ENCODE measurements around the gene TMBIM6.
"Not testable (repeated sequence)": the region's sequence is repeated elsewhere in the genome, so short reads cannot be mapped to it uniquely, and the experiment has no call there.

TMBIM6 gene, protein sequence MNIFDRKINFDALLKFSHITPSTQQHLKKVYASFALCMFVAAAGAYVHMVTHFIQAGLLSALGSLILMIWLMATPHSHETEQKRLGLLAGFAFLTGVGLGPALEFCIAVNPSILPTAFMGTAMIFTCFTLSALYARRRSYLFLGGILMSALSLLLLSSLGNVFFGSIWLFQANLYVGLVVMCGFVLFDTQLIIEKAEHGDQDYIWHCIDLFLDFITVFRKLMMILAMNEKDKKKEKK

DNA sequence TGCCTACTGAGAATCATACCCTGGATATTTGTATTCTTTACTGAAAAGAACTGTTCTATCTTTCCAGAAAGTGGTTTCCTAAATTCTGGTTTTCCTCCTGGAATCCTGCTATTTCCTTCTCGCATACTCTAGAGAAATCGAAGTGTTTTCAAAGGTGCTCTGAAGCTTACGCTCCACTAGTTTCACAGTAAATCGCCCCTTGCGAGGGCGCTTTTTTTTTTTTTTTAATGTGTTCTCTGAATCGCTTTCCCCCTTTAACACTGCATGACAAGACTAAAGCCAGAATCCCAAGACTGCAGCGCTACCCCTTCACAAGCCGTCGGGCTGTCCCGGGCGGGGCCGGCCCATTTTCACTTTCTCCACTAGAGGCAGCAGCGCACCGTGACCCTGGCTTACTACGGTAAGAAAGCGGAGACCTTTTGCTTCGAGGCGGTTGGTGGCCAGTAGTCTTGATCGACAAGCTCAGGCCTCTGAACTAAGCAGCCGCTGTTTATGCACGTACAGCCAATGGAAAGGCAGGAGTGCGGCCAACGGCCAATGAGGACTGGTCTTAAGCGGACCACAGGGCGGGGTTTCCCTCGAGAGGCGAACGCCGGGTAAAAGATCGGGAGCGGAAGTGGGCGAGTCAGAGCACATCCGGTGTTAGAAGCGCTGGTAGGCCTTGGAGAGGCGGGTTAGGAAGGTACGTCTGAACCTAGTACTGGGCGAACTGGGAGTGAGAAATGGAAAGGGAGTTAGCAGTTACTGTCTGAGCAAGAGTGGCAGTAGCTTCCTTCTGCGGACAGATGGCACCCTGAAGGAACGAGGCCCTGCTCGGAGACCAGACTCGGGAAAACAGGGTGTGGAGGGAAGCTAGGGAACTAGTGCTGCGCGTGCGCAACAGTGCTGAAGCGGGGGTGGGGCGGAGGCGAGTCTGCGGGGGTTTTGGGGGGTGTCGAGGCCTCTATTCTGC, at the start of gene TMBIM6:
Gene TMBIM6 (plus strand): TSS at position 628 of the 952 bp plus-strand sequence. CDS start 10,937 bp downstream, outside the sequence.
- DNase-seq = peak; percentile 99 to 100

DNA sequence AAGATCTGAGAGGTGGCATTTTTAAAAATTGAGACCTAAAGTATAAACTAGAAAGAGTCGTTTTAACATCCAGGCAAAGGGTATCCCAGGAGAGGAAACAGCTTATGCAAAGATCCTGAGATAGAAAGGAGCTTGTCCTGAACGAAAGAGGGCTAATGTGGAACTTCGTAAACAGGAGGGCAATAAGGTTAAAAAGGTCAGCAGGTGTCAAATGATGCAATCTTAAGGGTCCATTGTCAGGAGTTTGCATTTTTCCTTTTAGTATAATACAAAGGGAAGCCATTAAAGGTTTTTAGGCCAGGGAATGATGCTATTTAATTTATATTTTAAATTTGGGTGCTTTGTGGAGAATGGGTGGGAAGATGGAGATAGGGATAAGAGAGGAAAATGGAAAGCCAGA, 48.5 kb upstream of the TMBIM6 start:
- DNase-seq = no peak

DNA sequence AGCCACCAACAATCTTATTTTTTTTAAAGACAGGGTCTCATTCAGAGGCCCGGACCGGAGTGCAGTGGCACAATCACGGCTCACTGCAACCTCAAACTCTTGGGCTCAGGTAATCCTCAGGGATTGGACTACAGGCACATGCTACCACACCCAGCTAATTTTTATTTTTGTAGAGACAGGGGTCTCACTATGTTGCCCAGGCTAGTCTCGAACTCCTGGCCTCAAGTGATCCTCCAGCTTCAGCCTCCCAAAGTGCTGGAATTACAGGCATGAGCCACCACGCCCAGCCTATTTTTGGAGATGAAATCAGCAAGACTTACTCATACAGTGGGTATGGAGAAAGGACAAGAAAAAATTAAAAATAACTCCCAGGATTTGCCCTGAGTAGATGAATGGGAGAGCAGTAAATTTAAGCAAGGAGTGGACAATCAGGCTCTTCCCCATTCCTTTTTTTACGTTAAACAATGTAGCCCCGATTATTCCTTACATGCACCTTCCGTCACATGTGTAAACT, 47.4 kb upstream of the TMBIM6 start:
- no peak for DNase-seq

DNA sequence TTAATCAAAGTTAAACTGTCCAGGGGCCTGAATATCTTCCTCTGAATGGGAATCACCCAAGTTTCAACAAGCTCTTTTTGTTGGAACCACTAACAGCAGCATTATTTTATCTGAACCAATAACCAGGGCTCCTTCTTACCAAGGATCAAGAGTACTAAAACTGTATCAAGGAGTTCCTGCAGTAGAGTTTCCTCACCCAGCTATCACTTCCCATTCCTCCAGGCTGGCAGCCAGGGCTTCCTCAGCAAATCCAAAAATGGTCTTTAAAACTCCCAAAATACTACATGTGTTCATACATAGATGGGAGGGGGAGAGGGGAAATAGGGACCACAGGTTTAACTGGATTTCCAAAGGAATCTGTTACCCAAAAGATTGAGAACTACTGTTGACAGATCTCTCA, 44.6 kb upstream of the TMBIM6 start:
- DNase-seq = no peak

DNA sequence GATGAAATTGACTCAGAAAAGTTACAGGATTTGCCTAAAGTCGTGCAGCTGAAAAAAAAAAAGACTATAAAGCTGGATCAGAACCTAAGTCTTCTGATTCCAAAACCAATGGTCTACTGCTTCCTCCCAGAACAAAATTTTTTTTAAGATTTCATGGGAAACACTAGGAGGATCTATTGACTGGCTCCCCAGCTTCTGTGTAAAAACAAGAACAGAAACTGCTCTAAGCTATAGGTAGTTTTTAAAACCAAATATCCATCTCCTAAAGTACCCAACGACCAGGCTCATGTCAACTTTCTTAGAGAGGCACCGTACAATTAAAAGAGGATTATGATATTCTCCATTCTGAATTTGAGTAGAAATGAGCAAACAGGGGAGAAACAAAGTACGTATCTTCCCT, 43.5 kb upstream of the TMBIM6 start:
- DNase-seq = no peak

DNA sequence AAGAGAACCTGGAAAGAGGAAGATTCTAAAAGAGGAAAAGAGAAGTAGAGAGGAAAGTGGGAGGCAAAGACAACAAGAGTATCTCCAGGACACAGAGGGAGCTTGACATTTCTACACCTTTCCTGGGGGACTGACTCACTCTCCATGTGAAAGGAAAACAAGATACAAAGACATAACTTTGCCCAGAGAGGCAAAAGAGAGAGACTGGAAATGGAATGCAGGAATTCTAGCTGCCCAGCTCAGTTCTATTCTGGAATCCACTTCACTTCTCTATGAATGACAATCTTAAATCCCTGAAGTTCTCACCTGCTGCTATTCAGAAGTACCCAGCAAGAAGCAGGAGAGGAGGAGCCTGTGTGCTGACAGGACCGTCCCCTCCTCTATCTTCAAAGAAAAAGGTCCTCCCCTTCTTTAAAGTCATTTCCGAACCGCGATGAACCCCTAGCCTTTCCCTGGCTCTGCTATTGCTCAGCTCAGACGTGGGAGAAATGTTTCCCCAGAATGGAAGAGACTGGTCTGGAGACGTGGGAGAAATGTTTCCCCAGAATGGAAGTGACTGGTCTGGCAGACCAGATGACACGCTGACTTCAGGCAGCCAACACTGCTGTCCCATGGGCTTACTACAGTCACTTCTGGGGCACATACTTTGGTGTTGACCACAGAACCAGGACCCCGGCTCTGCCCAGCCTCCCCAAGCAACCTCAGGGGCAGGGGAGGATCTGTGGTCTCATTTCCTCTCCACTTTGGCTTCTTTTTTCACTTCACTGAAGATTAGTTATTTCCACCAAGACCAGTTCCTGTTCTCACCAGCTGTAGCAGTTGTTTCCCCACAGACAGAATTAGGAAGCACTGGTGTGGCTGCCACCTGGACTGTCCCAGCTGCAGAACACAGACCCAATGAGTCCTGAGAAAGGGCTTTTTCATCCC, 42.5 kb upstream of the TMBIM6 start:
- DNase-seq = no peak

DNA sequence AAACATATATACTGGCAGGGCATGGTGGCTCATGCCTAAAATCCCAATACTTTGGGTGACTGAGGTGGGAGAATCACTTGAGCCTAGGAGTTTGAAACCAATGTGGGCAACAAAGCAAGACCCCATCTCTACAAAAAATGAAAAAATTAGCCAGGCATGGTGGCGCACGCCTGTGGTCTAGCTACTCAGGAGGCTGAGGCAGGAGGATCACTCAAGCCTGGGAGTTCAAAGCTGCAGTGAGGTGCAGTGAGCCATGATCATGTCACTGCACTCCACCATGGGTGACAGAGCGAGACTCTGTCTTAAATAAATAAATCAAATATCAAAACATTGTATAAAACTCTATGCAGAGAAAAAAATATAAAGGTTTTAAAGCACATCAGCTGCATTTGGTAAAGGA, 39.3 kb upstream of the TMBIM6 start:
- DNase-seq = no peak

DNA sequence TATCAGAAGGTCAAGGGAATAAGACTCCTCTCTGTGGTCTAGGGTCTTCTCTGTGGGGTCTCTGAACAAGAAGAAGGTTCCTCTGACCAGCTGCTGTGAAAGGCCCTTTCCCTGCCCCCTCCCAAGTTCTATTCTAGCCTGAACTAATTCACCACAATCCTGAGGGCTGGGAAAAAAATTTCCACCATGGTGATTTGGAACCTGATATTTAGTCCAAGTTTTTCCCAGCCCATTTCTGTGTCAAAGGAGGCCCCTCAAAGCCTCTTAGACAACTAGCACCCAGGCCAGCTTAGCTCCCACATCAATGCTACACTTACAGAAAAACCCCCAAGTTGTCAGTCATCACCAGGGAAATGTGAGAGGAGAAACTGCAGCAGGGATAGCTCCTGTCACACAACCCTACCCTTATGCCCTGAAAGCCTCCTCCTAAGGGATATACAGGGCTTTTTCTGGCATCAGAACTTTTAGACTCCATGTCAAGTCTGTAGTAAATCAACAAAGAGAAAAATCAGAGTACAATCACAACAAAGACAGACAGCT, 38.6 kb upstream of the TMBIM6 start:
- DNase-seq = no peak

DNA sequence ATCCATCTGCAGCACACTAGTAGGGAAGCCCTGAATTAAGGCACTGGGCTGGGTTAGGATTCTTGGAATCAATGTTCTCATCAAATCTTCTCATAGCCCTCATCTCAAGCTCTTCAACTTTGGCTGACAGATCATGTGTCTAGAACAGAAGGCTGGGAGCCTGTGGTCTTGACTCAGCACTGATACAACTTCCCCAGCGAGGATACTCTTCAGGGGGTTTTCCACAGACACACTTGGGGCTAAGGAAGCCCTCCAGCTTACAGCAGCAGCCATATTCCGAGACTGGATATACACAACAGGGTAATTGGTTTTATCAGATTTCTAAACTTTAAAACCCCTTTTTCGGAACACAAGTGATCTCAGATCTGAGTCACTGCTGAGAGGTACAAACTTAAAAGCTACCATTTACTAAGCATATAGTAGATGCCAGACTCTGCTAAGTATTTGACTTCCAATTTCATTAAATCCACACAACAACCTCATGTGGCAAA, 37.7 kb upstream of the TMBIM6 start:
- no peak for DNase-seq

DNA sequence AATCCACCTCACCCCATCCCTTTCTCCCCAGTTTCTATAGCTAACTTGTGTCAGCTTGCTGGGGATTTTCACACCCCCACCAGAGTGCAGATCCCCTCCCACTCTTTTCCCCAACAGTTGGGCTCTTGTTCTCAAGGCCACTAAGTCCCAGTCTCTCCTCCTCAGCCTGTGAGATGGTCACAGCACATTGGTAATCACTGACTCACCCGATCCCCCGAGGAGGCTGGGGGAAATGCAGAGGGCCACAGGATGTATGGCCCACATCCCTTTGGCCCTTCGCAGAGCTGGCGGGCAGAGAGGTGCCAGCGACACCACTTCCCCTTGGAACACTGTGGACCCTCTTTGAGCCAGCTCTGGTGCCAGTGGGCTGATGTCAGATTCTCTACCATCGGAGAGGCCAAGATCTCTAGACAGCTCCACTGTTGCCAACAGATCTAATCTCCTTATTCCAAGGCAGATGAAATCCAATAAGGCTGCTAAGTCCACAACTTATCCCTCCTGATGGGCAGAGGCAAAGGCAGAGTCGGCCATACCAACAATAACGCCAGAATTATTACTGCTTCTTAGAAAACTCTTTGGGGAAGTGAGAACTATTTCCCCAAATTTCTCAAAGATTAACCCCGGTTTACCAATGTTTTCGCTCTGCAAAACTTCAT, 35.8 kb upstream of the TMBIM6 start:
- DNase-seq = peak; percentile 47 to 59

DNA sequence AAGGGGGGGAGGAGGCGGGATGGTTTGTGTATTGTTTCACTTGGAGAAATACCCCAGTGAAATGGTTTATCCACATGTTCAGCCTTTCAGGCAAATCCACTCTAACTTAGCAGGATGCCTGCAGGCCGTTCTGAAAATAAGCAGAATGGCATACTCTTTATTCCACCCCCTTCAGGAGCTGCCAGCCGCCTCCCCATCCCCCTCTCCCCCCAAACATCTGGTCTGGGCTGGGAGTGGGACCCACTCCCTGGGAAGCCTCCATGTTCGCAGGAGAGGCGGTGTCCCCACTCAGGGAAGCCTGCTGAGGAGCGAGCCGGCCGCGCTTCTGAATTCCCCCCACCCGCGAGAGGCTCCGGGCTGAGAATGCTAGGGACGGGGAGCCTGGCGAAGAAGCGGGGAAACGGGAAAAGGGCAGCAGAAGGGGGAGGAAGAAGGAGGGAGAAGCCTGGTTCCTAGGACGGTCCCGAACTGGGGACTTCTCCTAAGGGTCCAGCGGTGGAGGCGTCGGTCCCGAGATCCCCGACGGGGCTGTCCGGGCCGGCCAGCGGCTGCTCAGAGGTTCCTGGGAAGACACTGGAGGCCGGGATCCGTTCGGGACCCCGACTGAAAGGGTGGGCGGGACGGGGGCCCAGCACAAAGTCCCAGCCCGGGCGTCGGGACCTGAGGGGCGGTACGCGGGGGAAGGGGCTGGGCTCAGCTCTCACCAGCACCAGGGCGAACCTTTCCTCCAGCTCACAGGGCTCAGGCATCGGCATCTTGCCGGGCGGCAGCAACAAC, 34.8 kb upstream of the TMBIM6 start:
- peak in 1 of 2 experiments; percentile 30 for DNase-seq

DNA sequence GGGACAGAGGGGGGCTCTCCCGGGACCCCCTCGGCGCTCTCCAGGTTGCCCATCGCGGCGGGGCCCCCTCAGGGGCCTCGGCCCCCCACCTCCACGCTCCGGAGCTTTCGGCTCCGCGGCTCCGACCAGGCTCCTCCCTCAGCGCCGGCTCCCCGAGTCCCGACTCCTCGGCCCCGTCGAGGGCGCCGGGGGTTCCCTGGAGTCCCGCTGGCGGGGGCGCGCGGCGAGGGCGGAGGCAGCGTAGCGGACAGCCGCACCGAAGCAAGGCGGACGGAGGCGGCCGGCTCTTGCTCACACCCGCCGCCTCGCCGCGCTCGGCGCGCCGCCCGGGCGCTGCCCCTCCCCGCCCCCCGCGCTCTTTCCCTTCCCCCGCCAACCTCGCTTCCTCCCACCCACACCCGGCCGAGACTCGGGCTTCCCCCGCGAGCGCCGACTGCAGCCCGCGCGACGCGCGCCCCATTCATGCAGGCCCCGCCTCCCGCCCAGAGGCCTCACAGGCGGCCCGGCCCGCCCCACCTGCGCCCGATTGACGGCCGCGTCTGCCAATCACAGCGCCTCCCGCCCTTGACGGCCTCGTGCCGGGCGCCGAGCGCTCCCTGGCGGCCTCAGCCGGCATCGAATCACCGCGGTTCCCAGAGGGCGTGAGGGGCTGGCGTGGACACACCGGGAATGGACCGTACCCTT, 34.1 kb upstream of the TMBIM6 start, which contains the start of gene FMNL3:
Gene FMNL3 (minus strand): TSS at position 278 of the 684 bp plus-strand sequence. CDS start 225 bp downstream, at position 53.
- DNase-seq = peak; percentile 87 to 93

DNA sequence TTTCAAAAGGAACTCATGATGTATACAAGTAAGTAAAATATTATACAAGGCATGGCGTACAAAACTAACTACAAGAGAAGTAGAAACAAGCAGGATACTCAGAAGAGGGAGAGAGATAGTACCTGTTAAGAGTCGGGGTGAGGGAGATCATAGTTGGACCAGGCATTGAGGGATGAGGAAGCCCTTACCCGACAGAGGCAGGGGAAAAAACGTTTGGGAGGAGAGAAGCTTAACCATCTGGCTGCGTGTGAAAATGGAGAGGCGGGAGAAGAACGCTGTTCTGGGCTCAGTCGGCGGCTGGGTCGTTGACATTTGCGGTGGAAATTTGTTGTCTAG, 33.6 kb upstream of the TMBIM6 start:
- DNase-seq = no peak

DNA sequence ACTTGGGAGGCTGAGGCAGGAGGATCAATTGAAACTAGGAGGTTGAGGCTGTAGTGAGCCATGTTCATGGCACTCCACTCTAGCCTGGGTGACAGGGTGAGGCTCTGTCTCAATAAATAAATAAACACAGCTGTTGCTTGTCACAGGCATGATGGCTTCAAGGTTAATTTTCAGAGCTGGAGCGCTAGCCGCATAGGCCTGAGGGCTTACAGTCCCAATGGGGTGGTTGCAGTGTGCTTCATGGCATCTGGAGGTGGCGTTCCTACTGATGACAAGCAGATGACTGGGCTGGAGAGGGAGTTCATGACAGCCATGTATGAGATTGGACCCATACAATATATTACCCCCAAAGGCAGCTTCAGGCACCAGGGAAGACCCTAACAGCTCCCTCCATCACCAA, 32.5 kb upstream of the TMBIM6 start:
- no peak for DNase-seq

DNA sequence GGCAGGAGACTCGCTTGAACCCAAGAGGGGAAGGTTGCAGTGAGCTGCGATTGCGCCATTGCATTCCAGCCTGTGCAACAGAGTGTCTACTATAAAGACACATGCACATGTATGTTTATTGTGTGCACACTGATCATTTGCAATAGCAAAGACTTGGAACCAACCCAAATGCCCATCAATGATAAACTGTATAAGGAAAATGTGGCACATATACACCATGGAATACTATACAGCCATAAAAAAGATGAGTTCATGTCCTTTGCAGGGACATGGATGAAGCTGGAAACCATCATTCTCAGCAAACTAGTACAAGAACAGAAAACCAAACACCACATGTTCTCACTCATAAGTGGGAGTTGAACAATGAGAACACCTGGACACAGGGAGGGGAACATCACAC, 27.4 kb upstream of the TMBIM6 start:
- not testable (repeated sequence) for DNase-seq

DNA sequence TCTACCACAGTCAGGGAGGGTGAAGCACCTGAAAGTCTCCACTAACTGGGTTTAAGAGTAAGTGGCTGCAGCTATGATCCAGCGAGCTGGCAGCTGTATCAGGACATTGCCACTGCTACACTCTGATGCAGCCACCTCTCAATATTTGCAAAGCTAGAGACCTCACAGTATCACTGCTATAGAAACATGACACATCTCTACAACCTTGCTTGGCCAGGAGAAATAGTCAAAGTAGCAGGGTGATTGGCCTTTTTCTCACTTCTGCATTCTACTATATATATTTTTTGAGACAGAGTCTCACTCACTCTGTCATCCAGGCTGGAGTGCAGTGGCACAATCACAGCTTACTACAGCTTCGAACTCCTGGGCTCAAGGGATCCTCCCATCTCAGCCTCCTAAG, 24.8 kb upstream of the TMBIM6 start:
- DNase-seq = no peak

DNA sequence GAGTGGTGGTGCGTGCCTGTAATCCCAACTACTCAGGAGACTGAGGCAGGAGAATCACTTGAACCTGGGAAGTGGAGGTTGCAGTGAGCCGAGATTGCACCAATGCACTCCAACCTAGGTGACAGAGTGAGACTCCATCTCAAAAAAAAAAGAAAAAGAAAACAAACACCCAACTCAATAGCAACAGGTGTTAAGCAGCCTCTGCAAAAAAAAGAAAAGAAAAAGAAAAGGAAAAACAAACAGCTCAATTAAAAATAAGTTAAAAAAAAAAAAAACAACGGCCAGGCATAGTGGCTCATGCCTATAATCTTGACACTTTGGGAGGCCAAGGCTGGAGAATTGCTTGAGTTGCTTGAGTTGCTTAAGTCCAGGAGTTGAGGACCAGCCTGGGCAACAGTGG, 23.6 kb upstream of the TMBIM6 start:
- DNase-seq = not testable (repeated sequence)

DNA sequence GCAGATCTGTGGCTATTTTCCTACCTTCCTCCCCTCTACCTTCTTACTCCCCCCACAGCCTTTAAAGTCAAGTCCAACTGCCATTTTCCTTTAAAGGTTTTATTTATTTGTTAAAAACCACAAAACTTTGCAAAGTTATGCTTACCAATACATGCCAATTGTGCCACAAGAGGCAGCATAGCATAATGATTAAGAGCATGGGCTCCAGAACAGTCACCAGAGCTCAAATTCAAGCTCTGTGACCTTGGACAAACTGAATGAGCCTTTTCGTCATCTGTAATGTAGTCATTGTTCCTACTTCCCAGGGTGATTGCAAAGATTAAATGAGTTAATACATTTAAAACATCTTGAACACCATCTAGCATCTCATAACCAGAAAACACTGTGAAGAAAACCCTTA, 21.1 kb upstream of the TMBIM6 start:
- no peak for DNase-seq

DNA sequence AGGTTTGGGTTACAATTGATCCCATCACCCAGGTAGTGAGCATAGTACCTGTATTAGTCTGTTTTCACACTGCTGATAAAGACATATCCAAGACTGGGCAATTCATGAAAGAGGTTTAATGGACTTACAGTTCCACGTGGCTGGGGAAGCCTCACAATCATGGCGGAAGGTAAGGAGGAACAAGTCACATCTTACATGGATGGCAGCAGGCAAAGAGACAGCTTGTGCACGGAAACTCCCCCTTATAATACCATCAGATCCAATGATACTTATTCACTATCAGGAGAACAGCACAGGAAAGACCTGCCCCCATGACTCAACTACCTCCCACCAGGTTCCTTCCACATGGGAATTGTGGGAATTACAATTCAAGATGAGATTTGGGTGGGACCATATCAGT, 20.0 kb upstream of the TMBIM6 start:
- DNase-seq = not testable (repeated sequence)

DNA sequence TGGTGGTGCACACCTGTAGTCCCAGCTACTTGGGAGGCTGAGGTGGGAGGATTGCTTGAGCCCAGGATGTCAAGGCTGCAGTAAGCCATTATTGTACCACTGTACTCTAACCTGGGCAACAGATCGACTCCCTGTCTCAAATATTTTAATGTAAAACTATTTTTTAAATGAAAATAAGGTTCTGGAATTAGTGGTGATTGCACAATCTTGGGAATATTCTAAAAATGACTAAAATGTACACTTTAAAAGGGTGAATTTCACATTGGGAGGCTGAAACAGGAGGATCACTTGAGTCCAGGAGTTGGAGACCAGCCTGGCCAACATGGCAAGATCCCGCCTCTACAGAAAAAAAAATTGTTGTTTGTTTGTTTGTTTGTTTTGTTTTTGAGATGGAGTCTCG, 12.9 kb upstream of the TMBIM6 start:
- DNase-seq = no peak
